Measurements from ENCODE around the gene NUTM2B.
"Not testable (repeated sequence)": the region's sequence is repeated elsewhere in the genome, so short reads cannot be mapped to it uniquely, and the experiment has no call there.

Gene NUTM2B

DNA sequence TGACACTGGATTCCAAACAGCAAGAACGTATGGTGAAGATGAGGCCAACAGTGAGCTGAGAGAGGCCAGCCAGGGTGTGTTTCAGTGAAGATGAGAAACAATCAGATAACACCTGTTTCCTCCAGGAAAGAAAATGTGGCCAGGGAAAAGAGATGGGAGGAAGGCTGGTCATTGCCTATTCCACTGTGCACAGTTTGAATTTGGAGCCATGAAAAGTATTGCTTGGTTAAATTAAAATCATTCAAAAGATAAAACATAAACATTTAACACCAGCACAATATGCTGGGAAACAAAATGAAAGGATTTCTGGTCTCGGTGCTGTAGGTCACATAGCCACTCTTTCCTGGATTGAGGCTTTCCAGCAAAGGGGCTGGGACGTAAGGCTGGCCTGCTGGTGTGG is at the start of gene NUTM2B:
Gene NUTM2B, plus strand, starts transcription at position 301 of the 400 bp plus-strand sequence. CDS start 383 bp downstream, outside the sequence.
- not testable (repeated sequence) for DNase-seq (ENCODE audit: low read depth)

DNA sequence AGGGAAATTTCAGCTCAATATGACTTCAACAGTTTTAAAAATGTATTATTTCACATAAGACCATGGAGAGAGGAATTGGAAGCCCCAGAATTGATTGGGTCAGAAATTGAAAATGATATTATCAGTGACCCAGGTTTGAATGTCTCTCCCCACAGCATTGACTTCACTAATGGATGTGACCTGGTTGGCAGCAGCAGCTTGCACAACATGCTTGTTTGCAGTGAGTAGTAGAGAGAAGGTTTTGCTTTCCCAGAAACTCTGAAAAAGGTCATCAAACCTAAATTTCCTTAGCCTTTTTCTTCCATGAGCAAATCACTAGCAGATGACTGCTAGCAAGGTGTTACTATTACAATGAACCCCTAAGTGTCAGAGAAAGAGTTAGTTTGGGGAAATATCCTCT is 39.7 kb upstream of the NUTM2B start:
- DNase-seq (ENCODE audit: low read depth), result not testable (repeated sequence)

- not testable (repeated sequence) for DNase-seq (ENCODE audit: low read depth)
Measured at GRCh38 chr10:79664686-79665085, 38.3 kb upstream of the NUTM2B start.

DNA sequence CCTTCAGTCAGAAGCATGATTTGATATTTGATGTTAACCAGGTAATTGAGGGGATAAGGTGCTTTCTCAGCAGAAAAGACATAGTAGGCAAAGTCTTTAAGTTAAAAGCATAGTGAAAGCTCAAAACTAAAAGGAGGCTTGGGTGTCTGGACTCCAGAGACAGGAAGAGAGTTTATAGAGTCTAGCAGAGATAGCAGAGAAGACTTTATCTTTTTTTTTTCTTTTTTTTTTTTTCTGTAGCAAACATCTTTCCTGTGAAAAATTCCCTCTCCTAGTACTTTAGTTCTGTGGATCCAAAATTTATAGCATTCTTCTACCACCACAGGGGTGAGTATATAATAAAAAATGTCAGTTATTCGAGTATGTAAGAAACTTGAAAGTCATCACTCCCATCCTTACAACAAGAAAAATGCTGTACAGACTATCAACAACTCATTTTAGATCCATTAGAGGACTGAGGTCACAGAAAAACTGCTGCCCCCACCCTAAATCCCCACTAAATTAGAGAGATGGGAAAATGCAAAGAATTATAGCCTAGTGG is 33.7 kb upstream of the NUTM2B start:
- not testable (repeated sequence) for DNase-seq (ENCODE audit: low read depth)

GRCh38 chr10:79674878-79675277 is 28.1 kb upstream of the NUTM2B start:
- not testable (repeated sequence) for DNase-seq (ENCODE audit: low read depth)

- not testable (repeated sequence) for DNase-seq (ENCODE audit: low read depth)
Measured at GRCh38 chr10:79683026-79683883, 19.8 kb upstream of the NUTM2B start.

DNA sequence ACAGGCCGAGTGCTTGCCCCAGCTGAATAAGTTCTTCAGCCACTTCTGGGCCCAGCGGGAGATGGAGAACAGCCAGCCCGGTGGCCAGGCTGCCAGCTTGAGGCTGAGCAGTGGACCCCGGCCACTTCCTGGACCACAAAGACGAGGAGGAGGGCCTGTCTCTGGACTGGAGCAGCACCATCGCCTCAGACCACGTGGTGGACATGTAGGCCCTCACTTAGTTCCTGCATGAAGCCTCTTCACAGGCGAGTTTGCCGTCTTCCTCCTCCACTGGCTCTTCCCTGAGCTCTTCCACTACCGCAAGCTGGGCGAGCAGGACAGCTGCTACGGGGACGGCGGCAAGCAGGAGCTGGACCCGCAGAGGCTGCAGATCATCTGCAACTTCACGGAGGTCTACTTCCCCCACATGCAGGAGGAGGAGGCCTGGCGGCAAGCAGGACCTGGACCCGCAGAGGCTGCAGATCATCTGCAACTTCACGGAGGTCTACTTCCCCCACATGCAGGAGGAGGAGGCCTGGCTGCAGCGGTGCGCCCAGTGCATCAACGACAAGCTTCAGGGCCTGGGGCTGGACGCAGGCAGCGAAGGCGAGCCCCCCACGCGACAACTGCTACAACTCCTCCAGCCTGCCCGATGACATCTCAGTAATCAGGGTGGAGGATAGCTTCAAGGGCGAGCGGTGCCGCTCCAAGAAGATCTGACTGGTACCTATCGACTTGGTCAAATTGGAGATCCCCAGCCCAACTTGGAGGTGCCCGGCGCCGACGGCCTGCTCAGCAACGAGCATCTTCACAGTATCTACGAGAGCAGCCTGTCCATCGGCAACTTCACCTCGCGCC is 18.9 kb upstream of the NUTM2B start:
- DNase-seq (ENCODE audit: low read depth), result not testable (repeated sequence)

GRCh38 chr10:79685044-79685685 is 17.9 kb upstream of the NUTM2B start:
- peak; percentile 15 for DNase-seq (ENCODE audit: low read depth)

- DNase-seq (ENCODE audit: low read depth), result not testable (repeated sequence)
Measured at GRCh38 chr10:79686595-79686994, 16.4 kb upstream of the NUTM2B start.

- not testable (repeated sequence) for DNase-seq (ENCODE audit: low read depth)
Measured at GRCh38 chr10:79687406-79688150, 15.4 kb upstream of the NUTM2B start.

GRCh38 chr10:79688798-79689197 is 14.2 kb upstream of the NUTM2B start:
- not testable (repeated sequence) for DNase-seq (ENCODE audit: low read depth)

GRCh38 chr10:79696596-79696995 is 6.4 kb upstream of the NUTM2B start:
- DNase-seq (ENCODE audit: low read depth), result not testable (repeated sequence)

DNA sequence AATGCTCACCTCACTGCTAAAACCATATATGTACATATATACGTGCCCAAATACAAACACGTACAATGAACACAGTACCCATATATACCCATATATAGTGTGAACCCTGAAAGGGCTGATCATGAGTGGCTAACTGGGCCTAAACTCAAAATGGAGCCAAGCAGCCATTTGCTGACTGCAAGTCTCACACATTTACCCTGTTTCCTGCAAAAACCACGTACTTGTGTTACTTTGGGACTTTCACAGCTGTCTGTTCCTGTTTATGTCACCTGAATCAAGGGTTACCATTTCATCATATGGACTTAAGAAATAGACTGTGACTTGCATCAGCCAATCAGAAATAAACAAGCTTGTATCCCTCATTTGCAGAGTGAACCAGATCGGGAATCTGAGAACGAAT is 5.9 kb upstream of the NUTM2B start:
- not testable (repeated sequence) for DNase-seq (ENCODE audit: low read depth)

DNA sequence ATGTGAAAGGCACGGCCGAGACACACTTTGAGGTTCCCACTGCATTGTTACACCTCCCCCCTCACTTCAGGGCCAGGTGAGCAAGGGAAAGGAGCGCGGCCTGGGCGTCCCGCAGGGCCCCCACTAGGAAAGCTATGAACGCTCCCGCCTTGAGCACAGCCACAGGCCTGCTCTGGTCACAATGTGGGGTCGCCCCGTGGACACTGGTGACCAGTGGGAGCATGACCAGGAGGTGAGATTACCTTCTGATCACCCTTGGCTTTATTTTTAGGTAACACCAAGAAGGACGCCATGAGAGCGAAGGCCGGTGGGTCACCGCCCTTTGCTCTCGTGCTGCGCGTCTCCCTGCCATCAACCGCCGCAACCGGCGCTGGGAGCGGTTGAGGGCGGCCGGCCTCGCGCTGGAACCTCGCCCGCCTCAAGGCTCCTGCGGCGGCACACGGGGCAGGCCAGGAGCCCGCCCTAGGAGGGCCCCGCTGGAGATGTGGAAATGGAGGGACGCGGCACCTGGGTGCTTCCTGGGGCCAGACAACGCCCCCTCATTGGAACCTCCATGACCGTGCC is 2.6 kb upstream of the NUTM2B start:
- not testable (repeated sequence) for DNase-seq (ENCODE audit: low read depth)

DNA sequence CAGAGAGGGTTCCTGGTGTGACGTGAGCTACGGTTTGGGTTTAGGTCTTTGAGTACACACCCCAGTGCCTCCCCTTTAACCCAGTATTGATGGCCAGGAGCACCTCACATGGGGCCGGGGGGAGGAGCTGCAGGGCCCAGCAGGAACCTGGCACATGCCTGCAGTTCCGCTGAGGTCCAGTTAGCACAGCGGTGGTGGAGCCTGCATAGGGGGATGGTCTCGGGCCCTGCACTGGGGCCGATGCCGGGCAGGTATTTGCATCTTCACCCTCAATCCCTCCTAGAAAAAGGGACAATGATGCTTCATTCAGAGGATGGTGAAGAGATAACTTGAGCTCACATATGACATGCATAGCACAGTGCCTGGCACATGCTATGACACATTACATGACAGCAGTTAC is 4.0 kb downstream of the NUTM2B start:
- DNase-seq (ENCODE audit: low read depth), result not testable (repeated sequence)

- DNase-seq (ENCODE audit: low read depth), result not testable (repeated sequence)
Measured at GRCh38 chr10:79714976-79715375, 11.9 kb downstream of the NUTM2B start.

DNA sequence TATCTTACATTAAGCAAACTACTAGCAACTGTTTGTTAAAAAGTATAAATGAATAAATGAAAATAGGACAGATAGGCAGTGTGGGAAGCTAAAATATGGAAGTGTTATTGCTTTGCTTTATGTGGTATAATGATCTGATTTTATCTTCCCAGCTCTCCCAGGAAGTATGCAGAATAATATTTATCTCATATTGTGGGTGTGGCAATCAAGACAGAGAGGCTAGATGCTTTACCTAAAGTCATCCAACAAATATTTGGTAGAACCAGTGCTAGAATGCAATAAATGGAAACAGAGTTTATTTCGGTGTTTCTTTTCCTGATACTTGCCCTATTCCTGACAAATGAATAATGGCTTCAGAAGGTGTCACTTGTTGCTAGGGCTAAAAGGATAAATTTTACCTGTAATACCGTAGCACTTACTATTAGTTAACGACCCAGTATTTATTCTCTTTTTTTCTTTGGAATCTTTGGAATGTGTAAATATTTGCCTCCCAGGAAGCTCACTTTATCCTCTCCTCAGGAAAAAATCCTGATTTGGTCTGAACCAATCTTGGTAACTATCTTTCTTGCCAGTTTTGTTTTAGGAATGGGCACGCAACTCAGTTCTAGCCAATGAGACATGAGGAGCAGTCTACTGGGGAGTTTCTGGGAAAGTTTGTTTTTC is 14.0 kb downstream of the NUTM2B start:
- not testable (repeated sequence) for DNase-seq (ENCODE audit: low read depth)

GRCh38 chr10:79720000-79720399 is 17.0 kb downstream of the NUTM2B start:
- DNase-seq (ENCODE audit: low read depth), result not testable (repeated sequence)

DNA sequence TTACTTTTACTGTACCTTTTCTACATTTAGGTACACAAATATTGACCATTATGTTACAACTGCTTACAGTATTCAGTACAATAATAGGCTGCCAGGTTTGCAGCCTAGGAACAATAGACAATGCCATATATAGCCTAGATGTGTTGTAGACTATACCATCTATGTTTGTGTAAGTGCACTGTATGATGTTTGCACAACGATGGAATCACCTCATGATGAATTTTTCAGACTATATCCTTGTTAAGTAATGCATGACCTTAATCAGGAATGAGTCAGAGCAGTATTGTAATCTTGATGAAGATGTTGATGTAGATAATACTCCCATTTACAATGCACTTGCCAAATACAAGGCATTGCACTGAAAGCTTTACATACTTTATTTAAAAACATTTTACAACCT is 23.6 kb downstream of the NUTM2B start:
- not testable (repeated sequence) for DNase-seq (ENCODE audit: low read depth)

- not testable (repeated sequence) for DNase-seq (ENCODE audit: low read depth)
Measured at GRCh38 chr10:79744844-79745243, 41.8 kb downstream of the NUTM2B start.

Data from T-helper 22 cell (primary cell).